ENCODE data around the gene RIT2.

DNA sequence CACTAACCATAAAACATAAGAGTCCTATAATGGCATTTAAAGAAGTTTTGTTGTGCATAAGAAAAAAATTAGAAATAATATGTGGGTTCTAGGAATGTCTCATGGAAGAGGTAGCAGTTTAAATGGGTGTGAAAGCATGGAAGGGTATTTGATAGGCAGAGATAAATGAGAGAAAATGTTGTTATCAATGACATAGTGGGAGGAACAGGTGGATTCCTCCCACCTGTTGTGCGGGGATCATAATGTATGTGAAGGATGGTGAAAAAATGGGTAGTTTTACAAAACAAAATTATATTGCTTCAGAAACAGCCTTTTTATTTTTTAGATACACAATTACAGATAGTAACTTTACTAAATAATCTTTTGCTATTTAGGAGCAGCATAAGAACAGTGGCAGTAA lies 41.7 kb downstream of the RIT2 start:
- TF ChIP-seq CTCF (IDR thresholded peaks at IDR 0.05), result no peak
- TF ChIP-seq POLR2A (IDR thresholded peaks at IDR 0.05), result no peak
